HT1080 (cell line): ENCODE measurements around the gene RADIL. TPM values are rescaled to one million over a fixed set of nuclear protein-coding genes. Genes with fewer than 3 reads are reported as not detected.

ENCODE experiments used
- DNase-seq: peaks from one replicate; pipeline ENCODE4 v3.0.0-alpha.2; 2015; ENCODE audit warnings: low read depth
- total RNA-seq: library from RNA; depleted of rRNA; stranded (reverse); fragments of >200 nt; shearing (Covaris generic); gene quantifications from 2 replicates; pipeline ENCODE4 v1.2.3, GENCODE V29; 2014

The RADIL gene
- total RNA-seq, 1 experiment from 2014 or later: 0.14 TPM

DNA sequence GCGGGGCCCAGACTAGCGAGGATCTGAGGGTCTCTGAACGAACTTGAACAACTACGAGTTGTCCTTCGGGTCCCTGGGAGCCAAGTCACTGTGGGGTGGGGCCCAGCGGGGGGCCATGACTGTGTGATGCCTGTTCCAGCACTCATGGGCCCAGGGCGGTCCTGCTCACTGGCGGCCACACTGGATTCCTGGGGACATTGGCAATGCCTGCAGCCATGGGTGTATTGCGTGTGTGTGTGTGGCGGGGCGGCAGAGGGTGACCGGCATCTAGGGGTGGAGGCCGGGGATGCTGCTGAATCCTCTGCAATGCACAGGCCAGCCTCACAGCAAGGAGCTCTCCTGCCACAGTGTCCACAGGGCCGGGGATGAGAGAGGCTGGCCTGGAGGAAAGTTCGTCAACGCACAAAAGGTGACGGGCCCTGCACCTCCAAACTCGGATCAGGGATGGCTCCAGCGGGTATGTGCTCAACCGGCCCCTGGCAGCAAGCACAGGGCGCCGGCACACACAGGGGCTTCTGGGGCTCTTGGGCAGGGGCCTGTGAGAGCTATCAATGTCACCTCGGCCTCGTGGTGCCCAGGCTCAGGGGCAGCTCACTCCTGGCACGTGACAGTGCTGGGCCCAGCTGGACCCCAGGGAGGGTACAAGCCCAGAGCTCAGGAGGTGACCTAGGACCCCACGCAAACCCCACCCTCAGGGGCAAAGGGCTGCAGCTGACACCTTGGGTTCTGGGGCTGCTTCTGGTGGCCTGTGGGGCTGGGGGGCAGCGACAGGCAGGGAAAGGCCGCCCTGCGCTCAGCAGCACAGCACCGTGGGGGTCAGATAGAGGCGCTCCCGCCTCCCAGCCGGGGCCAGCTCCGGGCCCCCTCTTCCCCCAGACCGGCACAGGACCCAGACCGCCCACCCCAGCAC, 49.6 kb downstream of the RADIL start:
- no peak for DNase-seq

- DNase-seq: no peak
Measured at GRCh38 chr7:4833176-4833575, 50.3 kb downstream of the RADIL start.

DNA sequence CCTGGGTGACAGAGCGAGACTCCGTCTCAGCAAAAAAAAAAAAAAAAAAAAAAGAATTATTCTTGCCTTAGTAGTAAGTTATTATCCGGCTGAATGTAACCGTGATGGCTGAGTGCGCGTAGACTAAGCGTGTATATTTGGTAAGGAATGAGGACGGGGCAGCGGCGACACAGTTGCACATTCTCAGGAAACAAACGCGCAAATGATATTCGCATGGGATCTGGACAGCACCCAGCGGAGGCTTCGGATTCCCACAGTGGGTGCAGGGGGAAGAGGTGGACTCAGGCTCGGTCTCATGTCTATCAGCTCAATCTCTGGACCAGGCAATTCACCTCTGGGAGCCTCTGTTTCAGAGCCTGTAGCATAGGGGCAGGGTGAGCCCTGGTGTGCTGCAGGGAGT, 50.8 kb downstream of the RADIL start:
- no peak for DNase-seq

GRCh38 chr7:4831723-4832495, 51.6 kb downstream of the RADIL start:
- no peak for DNase-seq

DNA sequence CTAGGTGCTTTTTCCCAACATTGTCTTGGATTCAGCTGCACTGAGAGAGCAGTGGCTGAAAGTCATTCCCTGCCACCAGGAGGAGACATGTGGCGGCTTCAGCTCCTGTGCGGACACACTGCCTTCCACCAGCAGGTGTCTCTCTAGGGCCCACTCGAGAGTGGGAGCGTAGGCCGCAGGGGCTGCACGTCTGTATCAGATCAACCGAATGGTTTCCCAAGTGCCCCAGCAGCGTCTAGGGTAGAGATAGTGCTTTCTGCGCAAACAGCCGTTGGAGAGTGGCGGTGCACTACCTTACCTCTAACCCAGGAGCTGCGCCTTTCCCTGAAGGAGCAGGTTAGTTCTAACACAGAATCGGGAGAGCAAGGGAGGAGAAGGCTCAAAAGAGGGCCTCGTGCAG, 53.3 kb downstream of the RADIL start:
- DNase-seq: peak; percentile 42

DNA sequence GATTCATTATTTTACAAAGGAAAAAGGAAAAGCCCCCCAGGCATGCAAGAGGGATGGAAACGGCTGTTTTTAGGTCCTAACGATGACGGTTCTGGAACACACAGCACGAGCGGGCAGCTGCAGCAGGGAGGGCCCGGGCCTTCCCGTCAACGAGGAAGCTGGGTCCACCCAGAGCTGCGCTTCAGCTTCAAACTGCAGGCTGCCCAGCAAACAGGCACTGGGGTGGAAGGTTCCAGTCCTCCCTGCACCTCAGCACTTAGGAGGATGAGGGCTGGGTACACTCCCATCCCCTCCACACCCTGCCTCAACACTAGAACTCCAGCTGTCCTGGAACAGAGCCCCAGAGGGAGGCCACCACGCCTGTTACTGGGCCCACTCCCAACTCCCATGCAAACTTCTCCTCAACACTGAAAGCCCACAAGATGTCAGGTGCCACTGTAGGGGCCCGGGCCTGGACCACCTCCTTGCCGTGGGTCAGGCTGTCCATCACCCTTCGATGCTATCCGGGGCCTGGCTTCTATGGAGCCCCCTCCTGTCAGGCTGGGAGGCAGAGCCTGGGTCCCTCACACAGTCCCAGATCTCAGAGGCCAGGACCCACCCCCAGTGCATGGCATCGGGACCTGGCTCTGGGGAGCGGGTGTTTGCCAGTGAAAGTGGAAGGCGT, 54.7 kb downstream of the RADIL start:
- DNase-seq: no peak

- DNase-seq: no peak
Measured at GRCh38 chr7:4825081-4825480, 58.4 kb downstream of the RADIL start.

- no peak for DNase-seq
Measured at GRCh38 chr7:4824120-4824775, 59.3 kb downstream of the RADIL start.

- no peak for DNase-seq
Measured at GRCh38 chr7:4823441-4824119, 59.9 kb downstream of the RADIL start.

DNA sequence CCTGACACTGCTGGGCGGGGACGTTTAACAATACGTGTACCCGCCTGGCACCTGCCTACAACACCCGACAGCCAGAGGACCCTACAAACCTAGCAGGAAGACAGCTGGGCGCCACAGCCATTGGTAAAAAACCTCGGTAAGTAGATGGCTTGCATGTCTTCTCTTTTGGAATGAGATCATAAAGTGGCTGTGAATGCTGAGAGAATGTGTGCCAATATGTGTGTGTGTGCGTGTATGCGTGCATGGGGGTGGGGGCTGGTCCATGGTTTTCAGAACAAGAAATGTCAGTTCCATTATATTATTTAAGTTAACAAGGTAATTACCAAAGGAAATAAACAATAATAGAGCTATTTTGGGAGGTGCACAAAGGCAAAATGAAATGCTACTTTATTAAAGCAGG, 60.8 kb downstream of the RADIL start:
- no peak for DNase-seq

GRCh38 chr7:4820967-4821471, 62.5 kb downstream of the RADIL start:
- DNase-seq: no peak

DNA sequence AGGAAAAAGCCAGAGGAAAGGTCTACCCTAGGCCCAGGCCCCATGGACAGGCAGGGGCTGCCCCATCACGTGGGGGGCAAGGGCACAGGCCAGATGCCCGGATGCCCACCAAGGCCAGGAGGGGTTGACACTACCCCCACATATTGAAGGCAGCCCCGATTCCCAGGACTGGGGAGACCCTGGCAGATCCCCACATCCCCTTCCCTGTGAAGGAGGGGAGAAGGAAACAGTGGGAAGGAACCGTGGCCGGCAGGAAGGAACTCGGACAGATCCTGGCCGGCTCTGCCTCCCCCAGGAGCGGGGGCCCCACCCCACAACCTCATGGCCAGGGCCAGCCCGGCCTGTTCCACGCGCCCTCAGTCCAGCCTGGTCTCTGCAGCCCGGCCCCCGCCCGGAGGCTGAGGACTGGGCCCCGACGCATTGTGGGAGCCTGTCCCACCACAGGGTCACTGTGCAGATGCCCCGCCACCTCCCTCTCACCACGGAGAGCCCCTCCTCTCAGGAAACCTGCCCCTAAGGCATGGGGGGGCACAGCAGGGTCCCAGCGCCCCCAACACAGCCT, 63.0 kb downstream of the RADIL start:
- no peak for DNase-seq

DNA sequence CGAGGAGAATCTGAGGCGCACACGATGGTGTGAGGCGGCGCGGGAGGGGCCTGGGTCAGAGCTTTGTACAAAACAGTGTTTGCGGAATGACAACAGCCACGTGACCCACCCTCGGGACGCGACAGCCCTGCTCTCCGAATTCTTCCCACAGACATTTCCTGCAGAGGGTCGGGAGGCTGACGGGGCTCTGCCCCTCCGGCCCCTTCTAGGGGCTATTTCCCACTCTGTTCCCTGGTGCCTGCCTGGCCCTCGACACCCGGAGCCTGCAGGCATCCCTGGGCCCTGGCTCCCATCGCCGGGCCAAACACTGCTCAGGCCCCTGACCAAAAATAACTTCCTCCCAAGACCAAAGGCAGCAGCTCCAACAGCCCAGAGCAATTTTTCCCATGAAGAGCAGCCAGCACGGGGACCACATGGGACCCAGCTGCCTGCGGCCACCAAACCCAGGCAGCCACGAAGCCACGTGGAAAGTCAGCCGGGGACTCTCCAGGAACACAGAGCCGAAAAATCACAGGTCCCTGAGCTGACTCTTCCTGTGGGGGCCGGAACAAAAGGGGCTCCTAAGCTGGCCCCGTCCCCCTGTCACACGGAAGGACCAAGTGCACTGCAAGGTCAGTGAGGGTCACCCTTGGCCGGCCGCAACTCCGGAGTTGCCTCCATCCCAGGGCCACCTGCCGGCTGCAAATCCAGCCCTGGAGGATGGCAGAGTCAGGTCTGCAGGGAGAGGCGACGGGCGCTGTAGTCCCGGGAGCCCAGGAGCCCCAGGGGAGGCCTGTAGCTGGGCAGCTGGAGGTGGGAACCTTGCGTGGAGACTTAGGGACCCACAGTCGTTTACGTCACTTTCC, 63.7 kb downstream of the RADIL start:
- no peak for DNase-seq

GRCh38 chr7:4818000-4818794, 65.3 kb downstream of the RADIL start:
- no peak for DNase-seq

- DNase-seq: no peak
Measured at GRCh38 chr7:4817178-4817901, 66.2 kb downstream of the RADIL start.

- DNase-seq: no peak
Measured at GRCh38 chr7:4816419-4817080, 67.0 kb downstream of the RADIL start.
